ENCODE data around the gene ZNF280B.
A peak's percentile ranks its signal among the peaks of the same experiment; 100 is the strongest.
"Not testable (repeated sequence)": the region's sequence is repeated elsewhere in the genome, so short reads cannot be mapped to it uniquely, and the experiment has no call there.

The ZNF280B gene

DNA sequence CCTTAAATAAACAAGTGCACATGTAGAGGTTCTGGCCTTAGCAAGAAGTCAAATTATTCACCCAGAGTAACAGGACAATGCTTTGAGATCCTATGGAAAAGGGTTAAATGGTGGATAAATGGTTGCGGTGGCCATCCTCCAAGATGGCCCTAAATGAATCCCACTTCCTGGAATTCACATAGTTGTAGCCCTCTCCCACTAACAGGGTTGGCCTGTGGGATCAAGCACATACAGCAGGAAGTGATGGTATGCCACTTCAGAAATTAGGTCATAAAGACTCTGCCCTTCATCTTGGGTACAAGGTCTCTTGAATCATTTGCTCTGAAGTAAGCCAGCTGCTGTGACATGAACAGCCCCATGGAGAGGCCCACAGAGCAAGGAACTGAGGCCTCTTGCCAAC, 1.8 kb downstream of the ZNF280B start:
- Histone ChIP-seq H3K27ac (ENCODE audit: low read length) (no peak overlapping the region), H3K36me3 (ENCODE audit: insufficient read depth, low read length) (peaks cover 45% of the 10 kb centered on the region), H3K9ac (ENCODE audit: low read depth, low read length) (no peak overlapping the region), H3K4me3 (ENCODE audit: low read depth in 1 of 2, low read length in 2 of 2) (no peak overlapping the region), H4K20me1 (ENCODE audit: insufficient read depth, low read length) (no peaks in the 10 kb centered on the region), H2AFZ (ENCODE audit: low read depth, low read length) (no peak overlapping the region), H3K27me3 (ENCODE audit: insufficient read depth, low read length, poor library complexity) (no peaks in the 10 kb centered on the region), H3K4me1 (ENCODE audit: insufficient read depth, low read length) (peaks cover 26% of the 10 kb centered on the region), H3K4me2 (ENCODE audit: insufficient read depth, low read length) (peak overlapping the region; percentile 94), H3K79me2 (ENCODE audit: insufficient read depth, low read length) (peaks cover 29% of the 10 kb centered on the region), H3K9me3 (ENCODE audit: insufficient read depth, low read length, severe bottlenecking) (peaks cover 10% of the 10 kb centered on the region)
- ATAC-seq (ENCODE audit: insufficient read depth, low read depth) (no peak), DNase-seq (no peak)
- TF ChIP-seq EZH2 (IDR thresholded peaks at IDR 0.05; ENCODE audit: borderline replicate concordance, low read depth, low read length, severe bottlenecking) (no peak), CTCF (IDR thresholded peaks at IDR 0.05; ENCODE audit: borderline replicate concordance, extremely low read depth, low read length, poor library complexity, severe bottlenecking) (no peak)

GRCh38 chr22:22498267-22498666, 10.3 kb downstream of the ZNF280B start:
- 0 out of 2 replicates have a peak, but pooled peaks cover 3% of the 10 kb centered on the region for H4K20me1 ChIP-seq (ENCODE audit: insufficient read depth, low read length)
- peaks cover 32% of the 10 kb centered on the region for H3K79me2 ChIP-seq (ENCODE audit: insufficient read depth, low read length)
- H3K9ac ChIP-seq (ENCODE audit: low read depth, low read length): no peak overlapping the region
- no peak overlapping the region for H3K27ac ChIP-seq (ENCODE audit: low read length)
- no peaks in the 10 kb centered on the region for H3K4me1 ChIP-seq (ENCODE audit: insufficient read depth, low read length)
- no peak for TF ChIP-seq EZH2 (IDR thresholded peaks at IDR 0.05; ENCODE audit: borderline replicate concordance, low read depth, low read length, severe bottlenecking)
- TF ChIP-seq CTCF (IDR thresholded peaks at IDR 0.05; ENCODE audit: borderline replicate concordance, extremely low read depth, low read length, poor library complexity, severe bottlenecking): no peak
- DNase-seq: no peak
- no peak overlapping the region for H3K4me2 ChIP-seq (ENCODE audit: insufficient read depth, low read length)
- no peaks in the 10 kb centered on the region for H3K27me3 ChIP-seq (ENCODE audit: insufficient read depth, low read length, poor library complexity)
- H3K36me3 ChIP-seq (ENCODE audit: insufficient read depth, low read length): peaks cover 36% of the 10 kb centered on the region
- no peaks in the 10 kb centered on the region for H3K9me3 ChIP-seq (ENCODE audit: insufficient read depth, low read length, severe bottlenecking)
- ATAC-seq (ENCODE audit: insufficient read depth, low read depth): no peak
- no peak overlapping the region for H2AFZ ChIP-seq (ENCODE audit: low read depth, low read length)
- H3K4me3 ChIP-seq (ENCODE audit: low read depth in 1 of 2, low read length in 2 of 2): no peak overlapping the region

- DNase-seq; H2AFZ ChIP-seq (ENCODE audit: low read depth, low read length); H3K4me2 ChIP-seq (ENCODE audit: insufficient read depth, low read length); H4K20me1 ChIP-seq (ENCODE audit: insufficient read depth, low read length); H3K27ac ChIP-seq (ENCODE audit: low read length); ATAC-seq (ENCODE audit: insufficient read depth, low read depth); H3K4me3 ChIP-seq (ENCODE audit: low read depth in 1 of 2, low read length in 2 of 2); H3K27me3 ChIP-seq (ENCODE audit: insufficient read depth, low read length, poor library complexity); H3K9ac ChIP-seq (ENCODE audit: low read depth, low read length); H3K79me2 ChIP-seq (ENCODE audit: insufficient read depth, low read length); H3K4me1 ChIP-seq (ENCODE audit: insufficient read depth, low read length); H3K9me3 ChIP-seq (ENCODE audit: insufficient read depth, low read length, severe bottlenecking): not testable (repeated sequence)
- H3K36me3 ChIP-seq (ENCODE audit: insufficient read depth, low read length): peaks cover 75% of the 10 kb centered on the region
Observed at GRCh38 chr22:22491589-22491988, 17.0 kb downstream of the ZNF280B start.

DNA sequence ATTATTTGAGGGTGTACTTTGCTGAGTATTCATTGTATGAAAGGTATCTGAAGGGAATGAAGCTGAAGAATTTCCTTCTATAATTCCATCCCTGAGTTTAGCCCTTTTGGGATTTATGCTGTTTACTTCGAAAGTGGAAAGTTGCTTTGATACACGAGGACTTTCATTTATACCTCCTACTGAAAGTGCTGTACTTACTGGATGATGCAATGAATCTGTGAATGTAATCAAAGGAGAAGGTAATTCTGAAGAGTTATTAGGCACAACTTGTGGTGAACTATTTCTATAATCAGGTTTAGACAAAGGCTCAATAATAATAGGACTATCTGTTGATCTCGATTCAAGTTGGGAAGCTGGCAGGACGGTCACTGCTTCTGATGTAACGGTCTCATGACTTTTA, 19.8 kb downstream of the ZNF280B start:
- no peak for TF ChIP-seq CTCF (IDR thresholded peaks at IDR 0.05; ENCODE audit: borderline replicate concordance, extremely low read depth, low read length, poor library complexity, severe bottlenecking)
- TF ChIP-seq EZH2 (IDR thresholded peaks at IDR 0.05; ENCODE audit: borderline replicate concordance, low read depth, low read length, severe bottlenecking): no peak
- Histone ChIP-seq H3K9ac (ENCODE audit: low read depth, low read length) (no peak overlapping the region), H3K27me3 (ENCODE audit: insufficient read depth, low read length, poor library complexity) (no peaks in the 10 kb centered on the region), H3K9me3 (ENCODE audit: insufficient read depth, low read length, severe bottlenecking) (no peaks in the 10 kb centered on the region), H3K36me3 (ENCODE audit: insufficient read depth, low read length) (peaks cover 77% of the 10 kb centered on the region), H3K79me2 (ENCODE audit: insufficient read depth, low read length) (no peaks in the 10 kb centered on the region), H3K4me3 (ENCODE audit: low read depth in 1 of 2, low read length in 2 of 2) (no peak overlapping the region), H2AFZ (ENCODE audit: low read depth, low read length) (no peak overlapping the region), H3K4me2 (ENCODE audit: insufficient read depth, low read length) (no peak overlapping the region), H3K27ac (ENCODE audit: low read length) (no peak overlapping the region), H4K20me1 (ENCODE audit: insufficient read depth, low read length) (no peaks in the 10 kb centered on the region), H3K4me1 (ENCODE audit: insufficient read depth, low read length) (no peaks in the 10 kb centered on the region)
- ATAC-seq (ENCODE audit: insufficient read depth, low read depth) (no peak), DNase-seq (no peak)

All from DND-41 (cell line).